ENCODE measurements around the gene OSCP1. TPM values are rescaled to one million over a fixed set of nuclear protein-coding genes. Genes with fewer than 3 reads are reported as not detected.

OSCP1 gene
- polyA plus RNA-seq, 1 of the 3 experiments (the other 2 are of a cell fraction) = 11.9 TPM

DNA sequence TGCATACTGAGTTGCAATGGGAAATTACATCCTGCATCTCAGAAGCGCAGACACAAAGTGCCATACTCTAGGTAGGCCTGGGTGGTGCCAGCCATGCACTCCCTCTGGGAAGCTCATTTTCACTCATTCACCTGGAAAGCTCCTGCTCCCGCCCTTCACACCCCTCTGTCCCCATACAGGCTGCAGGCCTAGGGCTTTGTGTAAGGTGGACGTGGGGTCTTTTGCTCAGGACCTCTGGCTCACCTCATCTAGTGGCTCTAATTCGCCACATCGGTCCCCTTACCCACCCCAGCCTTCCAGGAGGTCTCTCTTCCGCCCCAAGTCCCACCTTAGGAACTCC, 13.2 kb upstream of the OSCP1 start:
- TF ChIP-seq GABPA (IDR thresholded peaks at IDR 0.05; ENCODE audit: low read depth) (no peak), JUND (IDR thresholded peaks at IDR 0.05) (no peak), GATA2 (CRISPR knock-in tag; IDR thresholded peaks at IDR 0.05) (no peak), RFX5 (IDR thresholded peaks at IDR 0.05; ENCODE audit: low read length) (no peak), YY1 (IDR thresholded peaks at IDR 0.05; ENCODE audit: low read depth) (no peak), FOSL2 (IDR thresholded peaks at IDR 0.05; ENCODE audit: borderline replicate concordance, low read depth) (no peak), TAF1 (IDR thresholded peaks at IDR 0.05; ENCODE audit: borderline replicate concordance, low read depth, low read length) (no peak), SMC3 (IDR thresholded peaks at IDR 0.05; ENCODE audit: low read depth, low read length) (no peak), TEAD4 (IDR thresholded peaks at IDR 0.05; ENCODE audit: borderline replicate concordance, insufficient read depth) (no peak)
- TF ChIP-seq, protein P1, sequence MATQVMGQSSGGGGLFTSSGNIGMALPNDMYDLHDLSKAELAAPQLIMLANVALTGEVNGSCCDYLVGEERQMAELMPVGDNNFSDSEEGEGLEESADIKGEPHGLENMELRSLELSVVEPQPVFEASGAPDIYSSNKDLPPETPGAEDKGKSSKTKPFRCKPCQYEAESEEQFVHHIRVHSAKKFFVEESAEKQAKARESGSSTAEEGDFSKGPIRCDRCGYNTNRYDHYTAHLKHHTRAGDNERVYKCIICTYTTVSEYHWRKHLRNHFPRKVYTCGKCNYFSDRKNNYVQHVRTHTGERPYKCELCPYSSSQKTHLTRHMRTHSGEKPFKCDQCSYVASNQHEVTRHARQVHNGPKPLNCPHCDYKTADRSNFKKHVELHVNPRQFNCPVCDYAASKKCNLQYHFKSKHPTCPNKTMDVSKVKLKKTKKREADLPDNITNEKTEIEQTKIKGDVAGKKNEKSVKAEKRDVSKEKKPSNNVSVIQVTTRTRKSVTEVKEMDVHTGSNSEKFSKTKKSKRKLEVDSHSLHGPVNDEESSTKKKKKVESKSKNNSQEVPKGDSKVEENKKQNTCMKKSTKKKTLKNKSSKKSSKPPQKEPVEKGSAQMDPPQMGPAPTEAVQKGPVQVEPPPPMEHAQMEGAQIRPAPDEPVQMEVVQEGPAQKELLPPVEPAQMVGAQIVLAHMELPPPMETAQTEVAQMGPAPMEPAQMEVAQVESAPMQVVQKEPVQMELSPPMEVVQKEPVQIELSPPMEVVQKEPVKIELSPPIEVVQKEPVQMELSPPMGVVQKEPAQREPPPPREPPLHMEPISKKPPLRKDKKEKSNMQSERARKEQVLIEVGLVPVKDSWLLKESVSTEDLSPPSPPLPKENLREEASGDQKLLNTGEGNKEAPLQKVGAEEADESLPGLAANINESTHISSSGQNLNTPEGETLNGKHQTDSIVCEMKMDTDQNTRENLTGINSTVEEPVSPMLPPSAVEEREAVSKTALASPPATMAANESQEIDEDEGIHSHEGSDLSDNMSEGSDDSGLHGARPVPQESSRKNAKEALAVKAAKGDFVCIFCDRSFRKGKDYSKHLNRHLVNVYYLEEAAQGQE (IDR thresholded peaks at IDR 0.05; ENCODE audit: low read depth, low read length) = no peak
- TF ChIP-seq, protein P2, sequence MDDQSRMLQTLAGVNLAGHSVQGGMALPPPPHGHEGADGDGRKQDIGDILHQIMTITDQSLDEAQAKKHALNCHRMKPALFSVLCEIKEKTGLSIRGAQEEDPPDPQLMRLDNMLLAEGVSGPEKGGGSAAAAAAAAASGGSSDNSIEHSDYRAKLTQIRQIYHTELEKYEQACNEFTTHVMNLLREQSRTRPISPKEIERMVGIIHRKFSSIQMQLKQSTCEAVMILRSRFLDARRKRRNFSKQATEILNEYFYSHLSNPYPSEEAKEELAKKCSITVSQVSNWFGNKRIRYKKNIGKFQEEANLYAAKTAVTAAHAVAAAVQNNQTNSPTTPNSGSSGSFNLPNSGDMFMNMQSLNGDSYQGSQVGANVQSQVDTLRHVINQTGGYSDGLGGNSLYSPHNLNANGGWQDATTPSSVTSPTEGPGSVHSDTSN (IDR thresholded peaks at IDR 0.05) = no peak
- TF ChIP-seq, protein P3, sequence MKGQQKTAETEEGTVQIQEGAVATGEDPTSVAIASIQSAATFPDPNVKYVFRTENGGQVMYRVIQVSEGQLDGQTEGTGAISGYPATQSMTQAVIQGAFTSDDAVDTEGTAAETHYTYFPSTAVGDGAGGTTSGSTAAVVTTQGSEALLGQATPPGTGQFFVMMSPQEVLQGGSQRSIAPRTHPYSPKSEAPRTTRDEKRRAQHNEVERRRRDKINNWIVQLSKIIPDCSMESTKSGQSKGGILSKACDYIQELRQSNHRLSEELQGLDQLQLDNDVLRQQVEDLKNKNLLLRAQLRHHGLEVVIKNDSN (IDR thresholded peaks at IDR 0.05; ENCODE audit: borderline replicate concordance, low read depth) = no peak
- Histone ChIP-seq H3K9me3 (no peaks in the 10 kb centered on the region), H3K27ac (ENCODE audit: low read depth in 2 of 2, low read length in 1 of 2) (peak overlapping the region; percentile 7 to 35; a peak in 1 of 4 replicates), H4K20me1 (ENCODE audit: insufficient read depth) (no peaks in the 10 kb centered on the region), H3K4me3 (ENCODE audit: low read depth in 2 of 2, low read length in 1 of 2) (peak overlapping the region; percentile 91 to 98), H3F3A (replicated peaks; ENCODE audit: insufficient read depth) (no peaks in the 10 kb centered on the region), H3K4me2 (peak overlapping the region; percentile 96), H3K27me3 (ENCODE audit: insufficient read depth) (no peaks in the 10 kb centered on the region), H3K79me2 (ENCODE audit: insufficient read depth) (peaks cover 15% of the 10 kb centered on the region), H3K9ac (peak overlapping the region; percentile 93), H2AFZ (ENCODE audit: low read depth) (peak overlapping the region; percentile 95), H3K36me3 (replicated peaks in 1 of 2; ENCODE audit: control insufficient read depth in 1 of 2, insufficient read depth in 2 of 2, low read length in 1 of 2) (peaks cover 19 to 29% of the 10 kb centered on the region in 2 experiments), H3K9me2 (no peaks in the 10 kb centered on the region), H3K4me1 (ENCODE audit: control insufficient read depth in 1 of 2, insufficient read depth in 2 of 2, low read depth in 1 of 2, low read length in 1 of 2) (peaks cover 0 to 10% of the 10 kb centered on the region in 2 experiments; a peak in 2 of 4 replicates)
- CTCF ChIA-PET = interaction anchor here (1.4 kb wide), 1 partner anchor 12 kb away, joined by 3 read pairs; no protein-coding TSS in a partner anchor
- no peak for DNase-seq
- POLR2A ChIA-PET = interaction anchor here (0.5 to 2.4 kb wide), 3 partner anchors 10 to 1305 kb away, joined by 4 to 22 read pairs (median 4); partner anchors contain the start of gene OSCP1
- WGBS (ENCODE audit: low lambda C conversion rate) = 31% methylated on average over 6 of the region's 6 CpGs

DNA sequence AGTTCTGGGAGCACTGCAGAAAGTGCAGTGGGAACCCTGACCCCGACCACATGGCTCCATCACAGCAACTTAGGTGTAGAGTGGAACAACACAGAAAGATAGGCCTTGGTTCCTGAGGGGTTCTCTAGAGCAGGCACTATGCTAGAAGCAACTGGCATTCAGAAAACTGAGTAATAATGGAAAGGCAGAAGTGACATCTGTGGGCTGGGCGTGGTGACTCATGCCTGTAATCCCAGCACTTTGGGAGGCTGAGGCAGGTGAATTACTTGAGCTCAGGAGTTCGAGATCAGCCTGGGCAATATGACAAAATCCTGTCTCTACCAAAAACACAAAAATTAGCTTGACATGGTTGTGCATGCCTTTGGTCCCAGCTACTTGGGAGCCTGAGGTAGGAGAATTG, 8.7 kb upstream of the OSCP1 start:
- Histone ChIP-seq H3K79me2 (ENCODE audit: insufficient read depth) (peaks cover 12% of the 10 kb centered on the region), H3K27me3 (ENCODE audit: insufficient read depth) (no peaks in the 10 kb centered on the region), H3K4me1 (ENCODE audit: control insufficient read depth in 1 of 2, insufficient read depth in 2 of 2, low read depth in 1 of 2, low read length in 1 of 2) (peaks cover 0 to 7% of the 10 kb centered on the region in 2 experiments; a peak in 2 of 4 replicates), H3K4me3 (ENCODE audit: low read depth in 2 of 2, low read length in 1 of 2) (no peak overlapping the region), H3K9me3 (no peaks in the 10 kb centered on the region), H3K9me2 (no peaks in the 10 kb centered on the region), H3K36me3 (replicated peaks in 1 of 2; ENCODE audit: control insufficient read depth in 1 of 2, insufficient read depth in 2 of 2, low read length in 1 of 2) (peaks cover 46 to 60% of the 10 kb centered on the region in 2 experiments), H3K9ac (no peak overlapping the region), H3F3A (replicated peaks; ENCODE audit: insufficient read depth) (peaks cover 12% of the 10 kb centered on the region), H2AFZ (ENCODE audit: low read depth) (no peak overlapping the region), H3K4me2 (no peak overlapping the region), H4K20me1 (ENCODE audit: insufficient read depth) (no peaks in the 10 kb centered on the region), H3K27ac (ENCODE audit: low read depth in 2 of 2, low read length in 1 of 2) (no peak overlapping the region)
- WGBS (ENCODE audit: low lambda C conversion rate) = 98% methylated on average over 3 of the region's 3 CpGs
- TF ChIP-seq POLR2AphosphoS5 (IDR thresholded peaks at IDR 0.05; ENCODE audit: low read depth, low read length) = no peak
- TF ChIP-seq MXI1 (IDR thresholded peaks at IDR 0.05; ENCODE audit: low read depth, low read length) = no peak
- no peak for TF ChIP-seq JUND (IDR thresholded peaks at IDR 0.05)
- TF ChIP-seq TAF1 (IDR thresholded peaks at IDR 0.05; ENCODE audit: borderline replicate concordance, low read depth, low read length) = no peak
- TF ChIP-seq, protein P4, sequence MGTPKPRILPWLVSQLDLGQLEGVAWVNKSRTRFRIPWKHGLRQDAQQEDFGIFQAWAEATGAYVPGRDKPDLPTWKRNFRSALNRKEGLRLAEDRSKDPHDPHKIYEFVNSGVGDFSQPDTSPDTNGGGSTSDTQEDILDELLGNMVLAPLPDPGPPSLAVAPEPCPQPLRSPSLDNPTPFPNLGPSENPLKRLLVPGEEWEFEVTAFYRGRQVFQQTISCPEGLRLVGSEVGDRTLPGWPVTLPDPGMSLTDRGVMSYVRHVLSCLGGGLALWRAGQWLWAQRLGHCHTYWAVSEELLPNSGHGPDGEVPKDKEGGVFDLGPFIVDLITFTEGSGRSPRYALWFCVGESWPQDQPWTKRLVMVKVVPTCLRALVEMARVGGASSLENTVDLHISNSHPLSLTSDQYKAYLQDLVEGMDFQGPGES (IDR thresholded peaks at IDR 0.05; ENCODE audit: low read depth, low read length) = no peak
- TF ChIP-seq MEF2A (IDR thresholded peaks at IDR 0.05; ENCODE audit: borderline replicate concordance, low read depth) = no peak
- no peak for TF ChIP-seq EP300 (IDR thresholded peaks at IDR 0.05; ENCODE audit: borderline replicate concordance in 1 of 2, low read depth in 1 of 2, low read length in 1 of 2)
- TF ChIP-seq GATA2 (CRISPR knock-in tag; IDR thresholded peaks at IDR 0.05) = no peak
- TF ChIP-seq ELF1 (IDR thresholded peaks at IDR 0.05) = no peak
- TF ChIP-seq CHD2 (IDR thresholded peaks at IDR 0.05; ENCODE audit: low read length, partially characterized antibody) = no peak
- TF ChIP-seq RFX5 (IDR thresholded peaks at IDR 0.05; ENCODE audit: low read length) = no peak
- CTCF ChIA-PET = no interaction called here
- POLR2A ChIA-PET = interaction anchor here (1.1 kb wide), 1 partner anchor 8 kb away, joined by 3 read pairs; the partner anchor contains the start of gene OSCP1
- DNase-seq = no peak

Measured in SK-N-SH (cell line).